ENCODE results near the gene ADGRE2.
"Not testable (repeated sequence)": the region's sequence is repeated elsewhere in the genome, so short reads cannot be mapped to it uniquely, and the experiment has no call there.

Gene ADGRE2

DNA sequence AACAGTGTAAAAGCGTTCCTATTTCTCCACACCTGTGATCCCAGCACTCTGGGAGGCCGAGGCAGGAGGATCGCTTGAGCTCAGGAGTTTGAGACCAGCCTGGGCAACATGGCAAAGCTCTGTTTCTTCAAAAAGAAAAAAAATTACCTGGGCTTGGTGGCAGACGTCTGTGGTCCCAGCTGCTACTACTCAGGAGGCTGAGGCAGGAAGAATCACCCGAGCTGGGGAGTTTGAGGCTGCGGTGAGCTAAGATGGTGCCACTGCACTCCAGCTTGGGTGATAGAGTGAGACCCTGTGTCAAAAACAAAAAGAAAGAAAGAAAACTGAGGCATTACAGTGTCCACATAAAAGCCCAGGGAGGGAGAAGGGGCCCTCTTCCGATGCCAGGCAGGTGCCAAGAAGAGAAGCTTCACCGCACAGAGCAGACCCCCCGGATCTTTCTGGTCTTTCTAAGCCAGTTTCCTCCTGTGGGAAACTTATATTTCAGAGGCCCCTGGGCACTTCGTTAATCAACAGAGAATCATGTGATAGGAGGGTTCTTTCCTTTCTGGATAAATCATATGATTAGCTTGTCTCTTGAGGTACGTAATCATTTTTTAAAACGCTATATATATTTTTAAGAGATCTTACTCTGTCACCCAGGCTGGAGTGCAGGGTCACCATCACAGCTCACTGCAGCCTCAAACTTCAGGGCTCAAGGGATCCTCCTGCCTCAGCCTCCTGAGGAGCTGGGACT lies at the start of gene ADGRE2:
ADGRE2 (minus strand) TSS at position 451 of the 736 bp plus-strand sequence. CDS start 1,804 bp downstream, outside the sequence.
- not testable (repeated sequence) for DNase-seq (ENCODE audit: low read depth)

DNA sequence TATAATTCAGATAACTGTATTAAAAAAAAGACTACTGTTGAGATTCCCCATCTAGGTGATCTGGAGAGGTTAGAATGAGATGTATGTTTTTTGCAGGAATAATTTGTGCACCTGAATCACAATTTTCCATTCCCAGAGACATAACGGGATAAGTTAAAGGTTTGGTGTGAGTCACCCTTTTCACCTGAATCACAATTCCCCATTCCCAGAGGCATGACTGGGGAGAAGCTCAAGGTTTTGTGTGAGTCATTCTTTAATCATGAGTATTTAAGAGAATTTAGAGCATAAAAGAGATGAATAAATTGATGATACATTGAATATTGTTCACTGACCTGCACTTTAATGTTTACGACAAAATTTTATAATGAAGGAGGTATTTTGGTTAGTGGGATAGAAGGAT lies 47.6 kb upstream of the ADGRE2 start:
- no peak for DNase-seq (ENCODE audit: low read depth)

DNA sequence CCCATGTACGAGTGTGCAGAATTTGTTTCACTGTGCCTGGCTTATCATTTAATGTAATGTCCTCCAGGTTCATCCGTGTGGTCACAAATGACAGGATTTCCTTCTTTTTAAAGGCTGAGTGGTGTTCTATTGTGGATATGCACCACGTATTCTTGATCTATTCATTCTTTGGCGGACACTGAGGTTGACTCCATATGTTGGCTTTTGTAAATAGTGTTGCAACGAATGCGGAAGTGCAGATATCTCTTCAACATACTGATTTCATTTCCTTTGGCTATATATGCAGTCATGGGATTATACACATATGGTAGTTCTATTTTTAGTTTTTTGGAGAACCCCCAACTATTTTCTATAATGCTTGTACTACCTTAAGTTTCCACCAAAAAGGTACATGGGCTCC lies 43.6 kb upstream of the ADGRE2 start:
- DNase-seq (ENCODE audit: low read depth) = no peak

DNA sequence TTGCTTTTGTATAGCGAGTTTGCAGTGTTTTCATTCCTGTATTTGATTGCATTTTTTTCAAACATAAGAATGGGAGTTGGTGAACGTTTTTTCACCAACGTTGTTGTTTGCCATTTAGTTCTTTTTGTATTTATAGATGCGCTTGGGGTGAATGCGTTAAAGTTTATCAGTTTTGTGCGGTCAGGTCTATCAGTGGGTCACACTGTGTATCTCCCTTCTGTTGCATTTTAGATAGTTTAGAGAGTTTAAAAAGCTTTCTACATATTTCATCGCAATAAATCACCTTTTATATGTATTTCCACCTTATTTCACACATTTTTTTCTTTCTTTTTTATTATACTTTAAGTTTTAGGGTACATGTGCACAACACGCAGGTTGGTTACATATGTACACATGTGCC lies 40.2 kb upstream of the ADGRE2 start:
- no peak for DNase-seq (ENCODE audit: low read depth)

DNA sequence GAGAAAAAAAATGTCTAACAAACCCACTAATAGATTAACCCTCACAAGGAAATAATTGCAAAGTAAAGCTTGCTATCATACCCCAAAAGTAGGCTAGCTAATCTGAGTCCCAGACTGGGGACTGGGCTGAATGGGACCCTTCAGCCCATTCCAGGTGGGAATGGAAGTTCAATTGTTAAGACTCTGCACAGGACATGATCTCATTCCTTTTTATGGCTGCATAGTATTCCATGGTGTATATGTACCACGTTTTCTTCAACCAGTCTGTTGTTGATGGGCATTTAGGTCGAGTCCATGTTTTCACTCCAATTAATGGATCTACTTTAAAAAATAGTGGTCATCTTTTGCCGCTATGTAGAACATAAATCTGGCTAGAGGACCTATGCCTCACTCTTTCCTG lies 38.7 kb upstream of the ADGRE2 start:
- DNase-seq (ENCODE audit: low read depth) = no peak

DNA sequence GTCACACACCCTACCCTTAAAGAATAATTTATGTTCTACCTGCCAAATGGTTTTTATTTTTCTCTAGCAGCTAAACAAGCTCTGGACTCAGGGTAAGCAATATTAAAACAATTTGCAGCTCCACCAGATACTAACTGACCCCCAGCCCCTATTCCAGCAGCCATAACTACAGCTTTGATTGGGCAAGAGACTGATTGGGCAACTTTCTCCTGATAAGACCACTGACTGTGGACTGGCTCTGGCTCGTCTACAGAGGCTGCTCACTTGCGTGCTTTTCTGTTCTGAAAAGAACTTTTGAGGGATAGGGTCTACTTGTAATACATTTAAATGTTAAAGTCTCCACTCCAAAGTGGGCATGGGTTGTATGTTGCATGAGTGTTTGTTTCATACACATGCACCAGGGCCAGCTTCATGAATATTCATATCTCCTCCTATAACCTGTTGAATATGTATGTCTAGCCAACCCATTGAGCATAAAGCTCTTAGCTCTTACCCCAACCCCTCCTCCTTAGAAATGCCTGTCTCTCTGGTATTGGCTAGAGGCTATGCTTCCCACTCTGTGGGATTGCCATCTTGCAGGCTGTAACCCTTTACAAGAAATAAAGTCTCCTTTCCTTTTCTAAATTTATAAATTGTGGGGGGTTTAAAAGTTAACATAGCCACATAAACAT lies 36.8 kb upstream of the ADGRE2 start:
- DNase-seq (ENCODE audit: low read depth) = no peak

DNA sequence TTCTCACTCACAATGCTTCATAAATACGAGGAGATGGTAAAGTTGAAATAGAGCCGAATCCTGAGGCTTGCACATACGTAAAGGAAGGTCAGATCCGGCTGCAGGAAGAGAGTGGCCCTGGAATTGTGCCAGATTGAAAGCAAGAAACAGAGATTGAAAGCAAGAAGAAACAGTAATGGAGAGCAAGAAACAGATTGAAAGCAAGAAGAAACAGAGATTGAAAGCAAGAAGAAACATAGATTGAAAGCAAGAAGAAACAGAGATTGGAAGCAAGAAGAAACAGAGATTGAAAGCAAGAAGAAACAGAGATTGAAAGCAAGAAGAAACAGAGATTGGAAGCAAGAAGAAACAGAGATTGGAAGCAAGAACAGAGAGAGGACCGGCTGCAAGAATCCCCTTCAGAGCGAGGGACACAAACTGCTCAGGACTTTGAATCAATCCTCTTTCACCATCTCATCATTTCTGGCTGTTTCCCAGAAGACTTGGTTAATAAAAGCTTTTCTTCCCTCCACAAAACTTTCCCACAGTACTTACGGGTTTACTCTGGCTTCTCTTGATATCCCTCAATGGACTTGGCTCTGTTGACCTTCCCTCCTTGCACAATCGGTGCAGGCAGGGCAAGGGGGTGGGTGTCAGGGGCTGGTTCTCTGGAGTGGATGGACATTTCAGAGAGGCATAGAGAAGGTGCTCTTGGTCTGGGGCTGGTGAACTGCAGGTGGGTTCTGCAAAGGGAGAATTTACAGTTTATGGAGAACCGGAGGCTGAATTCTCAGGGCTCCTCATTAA lies 31.1 kb upstream of the ADGRE2 start:
- no peak for DNase-seq (ENCODE audit: low read depth)

DNA sequence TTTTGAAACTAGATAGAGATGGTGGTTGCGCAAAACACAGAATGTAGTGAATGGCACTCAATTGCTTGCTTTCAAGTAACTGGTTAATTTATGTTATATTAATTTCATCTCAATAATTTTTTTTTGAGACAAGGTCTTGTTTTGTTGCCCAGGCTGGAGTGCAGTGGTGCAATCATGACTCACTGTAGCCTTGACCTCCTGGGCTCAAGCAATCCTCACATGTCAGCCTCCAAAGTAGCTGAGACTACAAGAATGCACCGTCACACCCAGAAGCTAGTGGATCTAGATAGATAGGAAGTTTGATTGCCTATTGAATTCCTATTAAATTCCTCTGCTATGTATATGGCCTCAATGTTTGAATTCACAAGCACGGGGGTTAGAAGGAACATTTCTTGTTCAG lies 26.4 kb upstream of the ADGRE2 start:
- no peak for DNase-seq (ENCODE audit: low read depth)

DNA sequence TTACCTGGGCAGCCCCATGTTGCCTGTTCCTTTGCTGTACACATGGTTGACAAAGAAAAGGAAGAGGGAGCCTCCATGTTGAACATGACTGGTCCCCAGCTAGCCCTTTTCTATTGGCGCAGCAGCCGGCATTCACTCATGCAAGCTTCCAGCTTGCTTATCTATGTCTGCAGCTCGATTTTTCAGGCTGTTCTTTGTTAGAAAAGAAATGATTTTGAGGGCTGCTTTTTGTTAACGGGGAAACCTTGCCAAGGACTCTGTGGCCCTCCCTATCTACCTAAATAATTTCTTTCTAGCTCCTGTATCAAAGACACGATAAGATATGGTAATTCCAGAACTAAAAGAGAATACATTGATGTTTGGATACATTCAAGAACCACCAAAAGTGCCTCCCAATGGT lies 20.4 kb upstream of the ADGRE2 start:
- no peak for DNase-seq (ENCODE audit: low read depth)

DNA sequence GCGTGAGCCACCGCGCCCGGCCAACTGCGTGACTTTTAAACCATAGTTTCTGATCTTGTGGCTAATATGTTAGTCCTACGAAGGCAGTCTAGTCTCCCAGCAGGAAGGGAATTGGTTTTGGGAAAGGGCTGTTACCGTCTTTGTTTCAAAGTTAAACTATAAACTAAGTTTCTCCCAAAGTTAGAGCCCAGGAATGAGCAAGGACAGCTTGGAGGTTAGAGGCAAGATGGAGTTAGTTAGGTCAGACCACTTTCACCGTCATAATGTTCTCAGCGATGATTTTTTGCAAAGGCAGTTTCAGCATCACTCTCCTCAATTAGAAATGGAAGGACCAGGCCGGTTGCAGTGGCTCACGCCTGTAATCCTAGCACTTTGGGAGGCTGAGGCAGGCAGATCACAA lies 17.7 kb upstream of the ADGRE2 start:
- no peak for DNase-seq (ENCODE audit: low read depth)

DNA sequence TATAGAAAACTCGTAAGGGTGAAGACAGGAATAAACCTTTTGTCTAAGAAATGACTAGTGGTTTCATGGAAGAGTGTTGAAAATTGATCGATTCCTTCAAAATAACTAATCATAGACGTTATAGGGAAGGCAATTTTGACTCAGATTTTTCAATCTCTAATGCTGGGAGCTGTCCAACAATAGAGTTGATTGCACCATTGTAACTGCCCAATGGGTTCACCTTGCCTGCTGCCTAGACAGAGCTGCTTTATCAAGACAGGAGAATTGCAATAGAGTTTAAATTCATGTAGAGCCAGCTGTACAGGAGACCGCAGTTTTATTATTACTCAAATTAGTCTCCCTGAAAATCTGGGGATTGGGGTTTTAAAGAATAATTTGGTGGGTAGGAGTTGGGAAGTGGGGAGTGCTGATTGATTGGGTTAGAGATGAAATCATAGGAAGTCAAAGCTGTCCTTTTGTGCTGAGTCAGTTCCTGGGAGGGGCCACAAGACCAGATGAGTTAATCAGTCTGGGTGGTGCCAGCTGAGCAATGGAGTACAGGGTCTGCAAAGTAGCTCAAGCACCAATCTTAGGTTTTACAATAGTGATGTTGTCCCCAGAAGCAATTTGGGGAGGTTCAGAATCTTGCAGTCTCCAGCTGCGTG lies 16.8 kb upstream of the ADGRE2 start:
- DNase-seq (ENCODE audit: low read depth) = no peak

DNA sequence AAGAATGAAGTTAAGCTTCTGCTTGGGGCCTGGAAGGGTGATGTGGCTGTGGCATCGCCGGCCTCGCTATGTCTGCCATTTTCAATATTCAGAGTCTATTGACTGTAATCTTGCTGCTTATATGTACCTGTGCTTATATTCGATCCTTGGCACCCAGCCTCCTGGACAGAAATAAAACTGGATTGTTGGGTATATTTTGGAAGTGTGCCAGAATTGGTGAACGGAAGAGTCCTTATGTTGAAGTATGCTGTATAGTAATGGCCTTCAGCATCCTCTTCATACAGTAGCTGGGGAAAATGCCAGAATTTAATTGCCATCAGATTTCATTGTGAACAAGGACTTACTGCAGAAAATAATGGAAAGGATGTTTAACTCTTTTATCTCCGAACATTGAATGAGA lies 13.9 kb upstream of the ADGRE2 start:
- DNase-seq (ENCODE audit: low read depth) = not testable (repeated sequence)

DNA sequence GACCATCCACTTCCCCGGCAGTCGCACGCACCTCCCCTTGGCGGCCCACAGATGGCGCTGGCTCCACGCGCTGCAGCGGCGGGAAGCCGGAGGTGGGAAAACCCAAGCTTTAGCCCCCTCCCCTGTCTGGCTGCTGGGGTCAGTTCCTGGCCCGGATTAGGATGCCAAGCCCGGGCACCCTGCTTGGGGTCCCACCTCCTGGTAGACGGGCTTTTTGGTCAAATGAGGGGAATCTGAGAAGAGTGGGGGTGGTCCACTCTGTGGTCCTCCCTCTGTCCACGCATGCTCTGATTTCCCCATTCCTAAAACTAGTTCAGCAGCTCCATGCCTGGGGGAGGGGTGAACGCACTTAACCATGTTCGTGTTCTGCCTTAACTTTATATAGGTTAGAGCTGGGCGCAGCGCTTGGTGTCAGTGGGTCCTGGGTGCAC lies 8.1 kb upstream of the ADGRE2 start:
- no peak for DNase-seq (ENCODE audit: low read depth)

DNA sequence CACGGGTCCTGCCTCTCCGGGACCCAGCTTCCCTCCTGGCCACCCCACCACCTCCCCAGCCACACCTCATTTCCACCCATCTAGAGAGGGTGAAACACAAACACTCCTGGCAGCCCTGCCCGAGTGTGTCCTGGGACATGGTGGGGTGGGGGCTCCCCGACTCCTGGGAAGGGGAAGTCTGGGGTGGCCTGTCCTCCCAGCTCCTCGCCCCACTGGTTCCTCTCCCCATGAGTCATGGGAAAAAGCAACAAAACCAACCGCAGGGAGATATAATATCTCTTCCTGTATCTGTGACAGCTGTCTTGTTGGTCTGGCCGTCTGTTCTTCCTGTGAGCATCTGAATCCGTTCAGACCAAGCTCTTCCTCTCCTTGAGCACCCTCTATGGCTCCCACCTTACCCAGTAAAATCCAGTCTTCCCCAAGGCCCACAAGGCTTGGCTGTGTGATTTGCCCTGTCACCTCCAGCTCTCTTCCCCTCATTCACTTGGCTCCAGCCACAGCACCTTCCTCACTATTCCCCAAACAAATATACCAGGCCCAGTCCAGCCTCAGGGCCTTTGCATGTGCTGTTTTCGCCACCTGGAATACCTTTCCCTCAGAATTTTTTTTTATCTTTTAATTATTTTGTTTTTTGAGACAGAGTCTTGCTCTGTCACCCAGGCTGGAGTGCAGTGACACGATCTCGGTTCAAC lies 6.9 kb upstream of the ADGRE2 start:
- not testable (repeated sequence) for DNase-seq (ENCODE audit: low read depth)

DNA sequence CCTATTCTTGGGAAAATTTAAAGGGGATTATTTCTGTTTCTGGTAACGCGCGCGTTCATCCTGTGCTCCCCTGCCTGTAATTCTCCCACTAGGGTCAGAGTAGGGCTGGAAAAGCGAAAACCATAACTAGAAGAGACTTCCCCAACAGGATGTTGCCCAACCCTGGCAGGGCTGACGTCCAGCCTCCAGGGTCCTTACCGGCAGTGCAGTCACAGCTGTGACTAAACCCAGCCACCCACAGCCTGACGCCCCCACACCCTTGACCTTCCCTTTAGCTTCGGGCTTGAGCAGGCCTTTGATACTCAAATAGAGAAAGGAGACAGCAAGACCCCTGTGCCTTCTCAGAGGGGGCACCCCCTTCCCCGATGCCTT lies 6.4 kb upstream of the ADGRE2 start:
- not testable (repeated sequence) for DNase-seq (ENCODE audit: low read depth)

DNA sequence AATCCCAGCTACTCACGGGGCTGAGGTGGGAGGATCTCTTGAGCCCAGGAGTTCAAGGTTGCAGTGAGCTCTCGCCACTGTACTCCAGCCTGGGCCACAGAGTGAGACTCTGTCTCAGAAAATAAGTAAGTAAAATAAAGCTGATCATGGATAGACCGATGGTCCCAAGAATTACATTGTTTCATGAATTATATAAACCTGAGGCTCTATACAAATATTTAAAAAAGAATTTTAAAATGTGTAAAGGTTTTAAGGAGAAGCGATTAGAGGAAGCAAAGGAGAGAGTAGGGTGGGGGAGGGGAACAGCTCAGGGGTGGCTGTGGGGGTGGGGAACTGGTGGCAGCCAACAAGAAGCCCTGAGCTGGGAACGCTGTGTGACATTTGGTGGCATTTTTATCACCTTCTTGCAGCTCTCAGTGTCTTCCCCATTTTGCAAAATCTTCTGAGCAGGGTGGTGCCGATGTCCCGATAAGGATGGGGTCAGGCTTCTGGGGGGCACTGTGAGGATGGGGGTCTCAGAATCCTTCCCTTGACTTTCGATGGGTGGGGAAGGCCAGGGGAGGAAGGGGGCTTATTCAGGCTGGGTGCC lies 5.1 kb upstream of the ADGRE2 start:
- DNase-seq (ENCODE audit: low read depth) = not testable (repeated sequence)

DNA sequence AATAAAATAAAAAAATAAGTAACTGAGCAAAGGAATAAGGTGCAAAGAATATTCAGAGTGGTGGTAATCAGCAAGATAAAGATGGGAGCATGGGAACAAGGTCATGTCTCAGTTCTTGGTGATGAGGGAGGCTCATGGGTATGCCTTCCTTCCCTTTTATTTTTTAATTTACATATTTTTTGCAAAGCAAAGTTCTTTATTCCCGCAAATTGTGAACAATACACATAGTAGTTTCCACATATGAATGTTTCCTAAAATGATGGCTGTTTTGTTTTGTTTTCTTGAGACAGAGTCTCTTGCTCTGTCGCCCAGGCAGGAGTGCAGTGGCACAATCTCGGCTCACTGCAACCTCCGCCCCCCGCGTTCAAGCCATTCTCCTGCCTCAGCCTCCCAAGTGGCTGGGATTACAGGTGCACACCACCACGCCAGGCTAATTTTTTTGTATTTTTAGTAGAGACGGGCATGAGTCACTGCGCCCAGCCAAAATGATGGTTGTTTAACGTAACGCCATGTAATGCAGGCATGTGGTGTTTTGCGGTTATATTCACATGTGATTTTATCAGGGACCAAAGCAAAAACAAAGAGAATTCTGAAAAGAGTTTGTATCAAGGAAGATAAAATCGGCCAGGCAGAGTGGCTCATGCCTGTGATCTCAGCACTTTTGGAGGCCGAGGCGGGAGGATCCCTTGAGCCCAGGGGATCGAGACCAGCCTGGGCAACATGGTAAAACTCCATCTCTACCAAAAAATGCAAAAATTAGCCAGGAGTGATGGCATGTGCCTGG lies 4.5 kb upstream of the ADGRE2 start:
- DNase-seq (ENCODE audit: low read depth) = no peak

DNA sequence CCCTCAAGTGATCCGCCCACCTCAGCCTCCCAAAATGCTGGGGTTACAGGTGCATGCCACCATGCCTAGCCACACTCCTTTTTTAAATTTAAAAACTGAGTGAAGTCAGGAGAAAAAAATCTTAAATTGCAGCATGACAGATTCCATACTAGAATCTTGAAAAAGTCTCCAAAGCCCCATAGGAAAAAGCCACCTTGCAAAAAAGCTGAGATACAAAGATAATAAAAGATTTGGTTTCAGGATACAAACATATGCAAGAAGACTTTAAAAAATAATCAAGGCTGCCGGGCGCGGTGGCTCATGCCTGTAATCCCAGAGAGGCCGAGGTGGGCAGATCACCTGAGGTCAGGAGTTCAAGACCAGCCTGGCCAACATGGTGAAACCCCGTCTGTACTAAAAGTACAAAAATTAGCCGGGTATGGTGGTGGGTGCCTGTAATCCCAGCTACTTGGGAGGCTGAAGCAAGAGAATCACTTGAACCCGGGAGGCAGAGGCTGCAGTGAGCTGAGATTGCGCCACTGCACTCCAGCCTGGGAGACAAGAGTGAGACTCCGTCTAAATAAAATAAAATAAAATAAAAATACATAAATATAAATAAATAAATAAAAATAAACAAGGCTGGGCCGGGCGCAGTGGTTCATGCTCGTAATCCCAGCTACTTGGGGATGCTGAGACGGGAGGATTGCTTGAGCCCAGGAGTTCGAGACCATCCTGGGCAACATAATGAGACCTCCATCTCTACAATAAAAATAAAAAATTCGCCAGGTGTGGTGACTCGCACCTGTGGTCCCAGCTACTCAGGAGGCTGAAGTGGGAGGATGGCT lies 3.6 kb upstream of the ADGRE2 start:
- not testable (repeated sequence) for DNase-seq (ENCODE audit: low read depth)

DNA sequence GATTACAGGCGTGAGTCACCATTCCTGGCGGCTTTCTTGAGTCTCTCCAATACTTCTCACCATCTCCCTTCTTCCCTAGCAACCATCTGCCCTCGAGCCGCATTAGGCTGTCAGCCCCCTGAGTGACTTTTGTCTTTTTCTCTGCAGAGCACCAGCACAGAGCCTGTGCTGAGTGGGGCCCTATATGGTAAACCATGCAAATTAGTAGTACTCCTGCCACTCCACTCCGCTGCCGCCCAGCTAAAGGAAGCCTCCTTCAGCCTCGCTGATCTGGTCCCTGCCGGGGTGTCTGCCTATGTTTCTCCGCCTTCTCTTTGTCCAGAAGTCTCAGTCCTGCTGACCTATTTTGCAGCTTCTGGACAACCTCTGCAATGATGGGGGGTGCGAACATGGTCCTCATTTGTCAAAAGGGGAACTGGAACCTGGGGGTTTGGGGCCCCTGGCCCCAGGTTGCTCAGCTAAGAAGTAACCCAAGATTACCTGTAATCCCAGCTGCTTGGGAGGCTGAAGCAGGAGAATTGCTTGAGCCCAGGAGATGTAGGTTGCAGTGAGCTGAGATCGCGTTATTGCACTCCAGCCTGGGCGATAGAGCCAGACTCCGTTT lies 2.4 kb upstream of the ADGRE2 start:
- not testable (repeated sequence) for DNase-seq (ENCODE audit: low read depth)
